ENCODE measurements around the gene FHDC1. TPM values are rescaled to one million over a fixed set of nuclear protein-coding genes. Genes with fewer than 3 reads are reported as not detected.

Gene FHDC1
- total RNA-seq, 1 experiment from 2014 or later = 0.95 TPM

DNA sequence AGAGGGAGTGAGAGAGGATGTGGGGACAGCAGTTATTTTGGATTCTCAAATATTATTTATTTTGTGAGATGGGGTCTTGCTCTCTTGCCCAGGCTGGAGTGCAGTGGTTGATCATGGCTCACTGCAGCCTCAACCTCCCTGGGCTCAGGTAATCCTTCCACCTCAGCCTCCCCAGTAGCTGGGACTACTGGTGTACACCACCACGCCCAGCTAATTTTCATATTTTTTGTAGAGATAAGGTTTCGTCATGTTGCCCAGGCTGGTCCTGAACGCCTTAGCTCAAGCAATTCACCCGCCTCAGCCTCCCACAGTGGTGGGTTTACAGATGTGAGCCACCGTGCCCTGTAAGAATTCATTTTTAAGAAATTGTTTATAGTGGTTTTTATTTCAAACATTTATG lies 61.2 kb downstream of the FHDC1 start:
- H2AFZ ChIP-seq (ENCODE audit: low read length) = peak overlapping the region; percentile 43; the same call in 1 of the 2 replicates
- no peaks in the 10 kb centered on the region for H3K9me2 ChIP-seq (replicated peaks; ENCODE audit: low read length)
- intact Hi-C loops (cut with micrococcal nuclease) = no loop called here
- DNase-seq (no peak), ATAC-seq (no peak)
- no peaks in the 10 kb centered on the region for H3K9me3 ChIP-seq (ENCODE audit: low read length)
- H3K4me3 ChIP-seq (ENCODE audit: low read length) = no peak overlapping the region
- CTCF ChIA-PET = interaction anchor here (0.6 kb wide), 1 partner anchor 130 kb away, joined by 3 read pairs; no protein-coding TSS in a partner anchor
- no peak overlapping the region for H3K9ac ChIP-seq (ENCODE audit: low read length)
- no peaks in the 10 kb centered on the region for H3K27me3 ChIP-seq (ENCODE audit: low read length)
- H3K4me1 ChIP-seq (ENCODE audit: insufficient read depth, low read length) = peaks cover 27% of the 10 kb centered on the region
- H3K27ac ChIP-seq (ENCODE audit: low read length) = peak overlapping the region; percentile 70
- no TSS peak for BruUV-seq (replicated peaks)
- H3K79me2 ChIP-seq (ENCODE audit: low read length) = no peaks in the 10 kb centered on the region
- peak overlapping the region; percentile 19; the same call in 1 of the 2 replicates for H3K4me2 ChIP-seq (ENCODE audit: low read length)
- TF ChIP-seq, protein P1, sequence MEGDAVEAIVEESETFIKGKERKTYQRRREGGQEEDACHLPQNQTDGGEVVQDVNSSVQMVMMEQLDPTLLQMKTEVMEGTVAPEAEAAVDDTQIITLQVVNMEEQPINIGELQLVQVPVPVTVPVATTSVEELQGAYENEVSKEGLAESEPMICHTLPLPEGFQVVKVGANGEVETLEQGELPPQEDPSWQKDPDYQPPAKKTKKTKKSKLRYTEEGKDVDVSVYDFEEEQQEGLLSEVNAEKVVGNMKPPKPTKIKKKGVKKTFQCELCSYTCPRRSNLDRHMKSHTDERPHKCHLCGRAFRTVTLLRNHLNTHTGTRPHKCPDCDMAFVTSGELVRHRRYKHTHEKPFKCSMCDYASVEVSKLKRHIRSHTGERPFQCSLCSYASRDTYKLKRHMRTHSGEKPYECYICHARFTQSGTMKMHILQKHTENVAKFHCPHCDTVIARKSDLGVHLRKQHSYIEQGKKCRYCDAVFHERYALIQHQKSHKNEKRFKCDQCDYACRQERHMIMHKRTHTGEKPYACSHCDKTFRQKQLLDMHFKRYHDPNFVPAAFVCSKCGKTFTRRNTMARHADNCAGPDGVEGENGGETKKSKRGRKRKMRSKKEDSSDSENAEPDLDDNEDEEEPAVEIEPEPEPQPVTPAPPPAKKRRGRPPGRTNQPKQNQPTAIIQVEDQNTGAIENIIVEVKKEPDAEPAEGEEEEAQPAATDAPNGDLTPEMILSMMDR (conservative IDR thresholded peaks at IDR 0.05; ENCODE audit: low read depth, low read length) = no peak
- TF ChIP-seq EZH2 (IDR thresholded peaks at IDR 0.05; ENCODE audit: low read length, unreplicated experiment) = no peak
- no peak for TF ChIP-seq EZH2phosphoT487 (IDR thresholded peaks at IDR 0.05; ENCODE audit: borderline replicate concordance, low read length)
- H4K20me1 ChIP-seq (ENCODE audit: low read length) = no peaks in the 10 kb centered on the region
- no peaks in the 10 kb centered on the region for H3F3A ChIP-seq (ENCODE audit: low read length, unreplicated experiment)
- POLR2A ChIA-PET (ENCODE audit: unreplicated experiment) = no interaction called here
- H3K36me3 ChIP-seq (ENCODE audit: low read depth, low read length) = no peaks in the 10 kb centered on the region

GRCh38 chr4:152997771-152998487 lies 61.8 kb downstream of the FHDC1 start:
- intact Hi-C loops (cut with micrococcal nuclease) = no loop called here
- Histone ChIP-seq H2AFZ (ENCODE audit: low read length) (peak overlapping the region; percentile 43; the same call in 1 of the 2 replicates), H3K36me3 (ENCODE audit: low read depth, low read length) (no peaks in the 10 kb centered on the region), H3K9me2 (replicated peaks; ENCODE audit: low read length) (no peaks in the 10 kb centered on the region), H3K9me3 (ENCODE audit: low read length) (no peaks in the 10 kb centered on the region), H4K20me1 (ENCODE audit: low read length) (no peaks in the 10 kb centered on the region), H3K4me1 (ENCODE audit: insufficient read depth, low read length) (peaks cover 27% of the 10 kb centered on the region), H3K27ac (ENCODE audit: low read length) (peak overlapping the region; percentile 70), H3K4me2 (ENCODE audit: low read length) (peak overlapping the region; percentile 41; the same call in 1 of the 2 replicates), H3K4me3 (ENCODE audit: low read length) (no peak overlapping the region), H3K9ac (ENCODE audit: low read length) (no peak overlapping the region), H3K27me3 (ENCODE audit: low read length) (no peaks in the 10 kb centered on the region), H3F3A (ENCODE audit: low read length, unreplicated experiment) (no peaks in the 10 kb centered on the region), H3K79me2 (ENCODE audit: low read length) (no peaks in the 10 kb centered on the region)
- ChIA-PET CTCF (interaction anchor here (0.5 to 0.6 kb wide), 3 partner anchors 29 to 541 kb away, joined by 3 read pairs; no protein-coding TSS in a partner anchor), POLR2A (ENCODE audit: unreplicated experiment) (no interaction called here)
- no TSS peak for BruUV-seq (replicated peaks)
- ATAC-seq (peak; percentile 93), DNase-seq (peak; percentile 92)
- TF ChIP-seq, protein P1 (conservative IDR thresholded peaks at IDR 0.05; ENCODE audit: low read depth, low read length) = no peak
- TF ChIP-seq EZH2phosphoT487 (IDR thresholded peaks at IDR 0.05; ENCODE audit: borderline replicate concordance, low read length) = no peak
- TF ChIP-seq EZH2 (IDR thresholded peaks at IDR 0.05; ENCODE audit: low read length, unreplicated experiment) = no peak

- no TSS peak for BruUV-seq (replicated peaks)
- Histone ChIP-seq H3F3A (ENCODE audit: low read length, unreplicated experiment) (no peaks in the 10 kb centered on the region), H3K4me2 (ENCODE audit: low read length) (no peak overlapping the region), H3K27me3 (ENCODE audit: low read length) (no peaks in the 10 kb centered on the region), H3K4me1 (ENCODE audit: insufficient read depth, low read length) (peaks cover 27% of the 10 kb centered on the region), H3K9me3 (ENCODE audit: low read length) (no peaks in the 10 kb centered on the region), H3K36me3 (ENCODE audit: low read depth, low read length) (no peaks in the 10 kb centered on the region), H4K20me1 (ENCODE audit: low read length) (no peaks in the 10 kb centered on the region), H3K79me2 (ENCODE audit: low read length) (no peaks in the 10 kb centered on the region), H3K27ac (ENCODE audit: low read length) (no peak overlapping the region), H2AFZ (ENCODE audit: low read length) (no peak overlapping the region), H3K9me2 (replicated peaks; ENCODE audit: low read length) (no peaks in the 10 kb centered on the region), H3K9ac (ENCODE audit: low read length) (no peak overlapping the region), H3K4me3 (ENCODE audit: low read length) (no peak overlapping the region)
- TF ChIP-seq EZH2phosphoT487 (IDR thresholded peaks at IDR 0.05; ENCODE audit: borderline replicate concordance, low read length) (no peak), EZH2 (IDR thresholded peaks at IDR 0.05; ENCODE audit: low read length, unreplicated experiment) (no peak)
- TF ChIP-seq, protein P1 (conservative IDR thresholded peaks at IDR 0.05; ENCODE audit: low read depth, low read length) = no peak
- ChIA-PET POLR2A (ENCODE audit: unreplicated experiment) (no interaction called here), CTCF (no interaction called here)
- DNase-seq = no peak
- ATAC-seq = no peak
- intact Hi-C loops (cut with micrococcal nuclease) = no loop called here
Observed at GRCh38 chr4:152998861-152999260, 62.7 kb downstream of the FHDC1 start.
